HG02759 (cell line): ENCODE data around the gene SEC14L1.

Experiments used
- ATAC-seq: cut with Tn5 transposase; IDR thresholded peaks from one replicate; pipeline ENCODE4 v1.9.1; 2021; ENCODE audit warnings: mild to moderate bottlenecking, moderate library complexity; ENCODE audit not compliant: unreplicated experiment

SEC14L1 gene

GRCh38 chr17:77160875-77161530 is 20.2 kb downstream of the SEC14L1 start:
- ATAC-seq = no peak

GRCh38 chr17:77161953-77162352 is 21.2 kb downstream of the SEC14L1 start:
- ATAC-seq = no peak

GRCh38 chr17:77163001-77163400 is 22.2 kb downstream of the SEC14L1 start:
- ATAC-seq = no peak

GRCh38 chr17:77163511-77164280 is 22.9 kb downstream of the SEC14L1 start:
- ATAC-seq = no peak

- no peak for ATAC-seq
Observed at GRCh38 chr17:77164483-77165091, 23.8 kb downstream of the SEC14L1 start.

- ATAC-seq = no peak
Observed at GRCh38 chr17:77165577-77165976, 24.8 kb downstream of the SEC14L1 start.

GRCh38 chr17:77167472-77168306 is 26.9 kb downstream of the SEC14L1 start:
- no peak for ATAC-seq

GRCh38 chr17:77173104-77173503 is 32.3 kb downstream of the SEC14L1 start:
- no peak for ATAC-seq

GRCh38 chr17:77174928-77175661 is 34.3 kb downstream of the SEC14L1 start:
- ATAC-seq = no peak

GRCh38 chr17:77177002-77177741 is 36.4 kb downstream of the SEC14L1 start:
- ATAC-seq = no peak

- no peak for ATAC-seq
Observed at GRCh38 chr17:77178050-77178449, 37.3 kb downstream of the SEC14L1 start.

GRCh38 chr17:77178563-77178962 is 37.8 kb downstream of the SEC14L1 start:
- no peak for ATAC-seq

GRCh38 chr17:77180503-77181357 is 40.0 kb downstream of the SEC14L1 start:
- no peak for ATAC-seq

GRCh38 chr17:77182205-77183172 is 41.7 kb downstream of the SEC14L1 start:
- ATAC-seq = no peak

GRCh38 chr17:77184474-77184873 is 43.7 kb downstream of the SEC14L1 start:
- no peak for ATAC-seq

- ATAC-seq = no peak
Observed at GRCh38 chr17:77185137-77185536, 44.4 kb downstream of the SEC14L1 start.

- ATAC-seq = no peak
Observed at GRCh38 chr17:77186141-77186604, 45.4 kb downstream of the SEC14L1 start.
